A549 (cell line): Measurements from ENCODE around the gene B4GALT1. TPM values are rescaled to one million over a fixed set of nuclear protein-coding genes. Genes with fewer than 3 reads are reported as not detected.

Source experiments
- ATAC-seq, 2 experiments: fragments of 200-7000 bp in 1 of 2; fragments of >200 bp in 1 of 2; cut with Nextera tagmentation in 1 of 2; cut with Tn5 transposase in 1 of 2; 3 replicates each; pipeline versions ENCODE4 v1.8.0 to v1.9.1; 2018 to 2020; ENCODE audit warnings: mild to moderate bottlenecking in 1 of 2, moderate library complexity in 1 of 2
- CTCF ChIA-PET: fragments of 300-600 bp; sonication (Branson Sonifier 250); formaldehyde crosslinking; extraction: SDS; loops from one replicate; lab custom pipeline; 2021; ENCODE audit warnings: antibody characterized with exemption, inconsistent platforms; lab: Yijun Ruan, JAX
- POLR2A ChIA-PET: fragments of 350-600 bp; formaldehyde crosslinking; extraction: SDS; loops from one replicate; lab custom pipeline; 2021; ENCODE audit warnings: antibody characterized with exemption, inconsistent platforms; lab: Yijun Ruan, JAX
- DNase-seq, 2 experiments: peaks; one replicate each; pipeline versions ENCODE4 v3.0.0 to v3.0.0-alpha.2; 2011 to 2016; ENCODE audit warnings: low read depth in 1 of 2, low spot score in 1 of 2
- FAIRE-seq: peaks from 2 replicates; lab custom pipeline; 2011; peaks lifted over from hg19 to GRCh38; lab: Jason Lieb, UNC
- H3K27ac ChIP-seq, 2 experiments: fragments of >200 bp; sonication (Bioruptor Twin); formaldehyde crosslinking; 3 replicates each; pipeline ENCODE4 v1.5.1; 2016 to 2017
- H3K4me1 ChIP-seq: fragments of >200 bp; sonication (Bioruptor Twin); formaldehyde crosslinking; 3 replicates; pipeline ENCODE4 v1.6.1; 2016
- H3K4me2 ChIP-seq: fragments of >200 bp; sonication (Bioruptor Twin); formaldehyde crosslinking; 3 replicates; pipeline ENCODE4 v1.6.1; 2016
- H3K4me3 ChIP-seq: fragments of >200 bp; sonication (Bioruptor Twin); formaldehyde crosslinking; 3 replicates; pipeline ENCODE4 v1.5.1; 2016
- H3K9me3 ChIP-seq: fragments of >200 bp; sonication (Bioruptor Twin); formaldehyde crosslinking; 3 replicates; pipeline ENCODE4 v1.6.1; 2016
- CBX8 ChIP-seq: fragments of 200-600 bp; sonication (generic); IDR thresholded peaks from 2 replicates; pipeline ENCODE4 v1.6.1; 2016
- CHD2 ChIP-seq: fragments of 150-350 bp; IDR thresholded peaks from 2 replicates; pipeline ENCODE4 v1.6.1; 2014; ENCODE audit warnings: low read length; ENCODE audit not compliant: partially characterized antibody
- CHD4 ChIP-seq: fragments of 200-600 bp; sonication (generic); IDR thresholded peaks from 2 replicates; pipeline ENCODE4 v1.6.1; 2016; ENCODE audit warnings: antibody characterized with exemption, mild to moderate bottlenecking, borderline replicate concordance
- EHF ChIP-seq: fragments of 250-450 bp; sonication (Bioruptor Pico); IDR thresholded peaks from 2 replicates; pipeline ENCODE4 v1.5.0; 2020; ENCODE audit warnings: mild to moderate bottlenecking
- EHMT2 ChIP-seq: fragments of 200-600 bp; sonication (generic); IDR thresholded peaks from 2 replicates; pipeline ENCODE4 v1.6.1; 2016; ENCODE audit warnings: antibody characterized with exemption, low read depth, mild to moderate bottlenecking, moderate library complexity
- EP300 ChIP-seq, 2 experiments: fragments of >200 bp; sonication (Bioruptor Twin); formaldehyde crosslinking; IDR thresholded peaks; 2 replicates in 1 of 2; 3 replicates in 1 of 2; pipeline ENCODE4 v1.6.1; 2016 to 2017
- FOSB ChIP-seq: fragments of 250-450 bp; sonication (Bioruptor Pico); IDR thresholded peaks from 2 replicates; pipeline ENCODE4 v1.5.0; 2020; ENCODE audit warnings: mild to moderate bottlenecking, moderate library complexity
- MAX ChIP-seq: IDR thresholded peaks from 2 replicates; pipeline ENCODE4 v1.6.1; 2012
- MAZ ChIP-seq: fragments of 150-350 bp; IDR thresholded peaks from 2 replicates; pipeline ENCODE4 v1.6.1; 2014; ENCODE audit warnings: antibody characterized with exemption, low read depth, low read length, borderline replicate concordance
- NR3C1 ChIP-seq: fragments of >200 bp; sonication (Bioruptor Twin); formaldehyde crosslinking; IDR thresholded peaks from 3 replicates; pipeline ENCODE4 v1.6.1; 2017
- PBX3 ChIP-seq: IDR thresholded peaks from 2 replicates; pipeline ENCODE4 v1.6.1; 2012
- PHF8 ChIP-seq: fragments of 200-600 bp; sonication (generic); IDR thresholded peaks from 2 replicates; pipeline ENCODE4 v1.6.1; 2016; ENCODE audit warnings: low read depth, mild to moderate bottlenecking, antibody characterized with exemption, moderate library complexity, borderline replicate concordance
- POLR2A ChIP-seq: IDR thresholded peaks from 2 replicates; pipeline ENCODE4 v1.6.1; 2012; ENCODE audit warnings: mild to moderate bottlenecking, low read length
- RARB ChIP-seq: fragments of 250-450 bp; sonication (Bioruptor Pico); IDR thresholded peaks from 2 replicates; pipeline ENCODE4 v1.8.0; 2021; ENCODE audit warnings: mild to moderate bottlenecking, moderate library complexity
- REST ChIP-seq: fragments of 200-600 bp; sonication (generic); IDR thresholded peaks from 2 replicates; pipeline ENCODE4 v1.6.1; 2016; ENCODE audit warnings: antibody characterized with exemption, mild to moderate bottlenecking, moderate library complexity
- RNF2 ChIP-seq: fragments of 200-600 bp; sonication (generic); IDR thresholded peaks from 2 replicates; pipeline ENCODE4 v1.6.1; 2016; ENCODE audit warnings: low read depth, mild to moderate bottlenecking, antibody characterized with exemption, moderate library complexity, borderline replicate concordance
- SMC3 ChIP-seq: fragments of >200 bp; sonication (Bioruptor Twin); formaldehyde crosslinking; IDR thresholded peaks from 3 replicates; pipeline ENCODE4 v1.6.1; 2018; ENCODE audit warnings: inconsistent platforms
- TFCP2L1 ChIP-seq: fragments of 250-450 bp; sonication (Bioruptor Pico); IDR thresholded peaks from 2 replicates; pipeline ENCODE4 v1.5.0; 2021; ENCODE audit warnings: mild to moderate bottlenecking
- USF2 ChIP-seq: fragments of 450-650 bp; IDR thresholded peaks from 2 replicates; pipeline ENCODE4 v1.6.1; 2014; ENCODE audit warnings: antibody characterized with exemption
- ZFP36 ChIP-seq: fragments of 450-650 bp; IDR thresholded peaks from 2 replicates; pipeline ENCODE4 v1.6.1; 2014; ENCODE audit warnings: borderline replicate concordance; ENCODE audit not compliant: partially characterized antibody
- WGBS: methylation state at CpG from one replicate; pipeline ENCODE4 v1.1.6; 2017; ENCODE audit errors: missing lambda C conversion rate; 5-methylcytosine and 5-hydroxymethylcytosine counted together
- polyA plus RNA-seq, 4 experiments: library from polyadenylated mRNA; depleted of rRNA in 3 of 4; stranded (reverse); fragments of >200 nt; fragmentation: RNase III in 1 of 4; extraction: RNeasy Plus Mini Kit Qiagen cat#74134 plus additional on column Dnase treatment in 1 of 4; gene quantifications; 2 replicates in 3 of 4; 3 replicates in 1 of 4; pipeline ENCODE4 v1.2.3, GENCODE V29; 2011 to 2017
- TF ChIP-seq, protein P1 (sequence below): fragments of 250-450 bp; sonication (Bioruptor Pico); IDR thresholded peaks from 2 replicates; pipeline ENCODE4 v1.5.0; 2020; ENCODE audit warnings: low read depth, mild to moderate bottlenecking, moderate library complexity
- TF ChIP-seq, protein P2 (sequence below): fragments of 250-450 bp; sonication (Bioruptor Pico); IDR thresholded peaks from 2 replicates; pipeline ENCODE4 v1.5.0; 2021; ENCODE audit warnings: mild to moderate bottlenecking, moderate library complexity, borderline replicate concordance

Gene B4GALT1
- polyA plus RNA-seq, 2 of the 4 experiments (the other 2 are of a cell fraction): 167 to 180 TPM

- no peak for TF ChIP-seq CHD2
- TF ChIP-seq, all 56 proteins: peak for 0
Measured at GRCh38 chr9:33209394-33209793, 42.3 kb upstream of the B4GALT1 start (continued).

DNA sequence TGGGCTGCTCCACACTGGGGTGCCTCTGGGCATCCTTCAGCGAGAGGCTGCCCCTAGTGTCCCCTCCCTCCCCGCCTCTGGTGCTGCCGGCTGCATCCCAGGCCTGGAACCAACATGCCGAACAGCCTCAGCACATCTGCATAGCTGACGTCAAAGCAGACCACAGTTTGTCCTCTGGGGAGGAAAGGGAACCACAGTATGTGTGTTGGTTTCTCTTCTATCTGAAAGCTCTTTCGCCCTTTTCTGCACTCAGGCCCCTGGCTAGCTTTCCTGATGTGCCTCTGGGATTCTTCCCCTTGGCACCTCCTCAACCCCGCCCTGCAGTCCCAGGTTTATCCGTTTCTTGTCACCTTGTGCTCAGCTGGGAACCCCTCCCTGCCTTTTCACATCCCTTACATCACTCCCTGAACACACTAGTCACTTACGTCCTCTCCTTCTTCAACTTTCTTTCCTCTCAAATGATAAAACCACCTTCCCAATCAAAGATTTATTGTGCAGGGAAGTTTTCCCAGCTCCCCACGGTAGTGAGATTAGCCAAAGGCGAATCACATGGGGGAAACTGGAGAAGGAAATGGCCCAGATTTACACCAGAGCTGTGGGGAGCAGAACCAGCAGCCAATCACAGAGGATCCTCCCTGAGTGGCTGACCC is 35.5 kb upstream of the B4GALT1 start:
- POLR2A ChIA-PET: no interaction called here
- CTCF ChIA-PET: interaction anchor here (0.6 to 2.3 kb wide), 8 partner anchors 9 to 1167 kb away, joined by 3 to 6 read pairs (median 4); no protein-coding TSS in a partner anchor
- Histone ChIP-seq H3K4me1 (no peaks in the 10 kb centered on the region), H3K9me3 (no peaks in the 10 kb centered on the region), H3K27ac (no peak overlapping the region), H3K4me2 (no peak overlapping the region), H3K4me3 (no peak overlapping the region)
- WGBS: 65% methylated on average over 9 of the region's 11 CpGs
- no peak for FAIRE-seq
- no peak for DNase-seq
- no peak for TF ChIP-seq USF2
- TF ChIP-seq, protein P1, sequence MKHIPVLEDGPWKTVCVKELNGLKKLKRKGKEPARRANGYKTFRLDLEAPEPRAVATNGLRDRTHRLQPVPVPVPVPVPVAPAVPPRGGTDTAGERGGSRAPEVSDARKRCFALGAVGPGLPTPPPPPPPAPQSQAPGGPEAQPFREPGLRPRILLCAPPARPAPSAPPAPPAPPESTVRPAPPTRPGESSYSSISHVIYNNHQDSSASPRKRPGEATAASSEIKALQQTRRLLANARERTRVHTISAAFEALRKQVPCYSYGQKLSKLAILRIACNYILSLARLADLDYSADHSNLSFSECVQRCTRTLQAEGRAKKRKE (CRISPR knock-in tag): no peak
- TF ChIP-seq TFCP2L1 (CRISPR knock-in tag): no peak
- TF ChIP-seq POLR2A: no peak
- TF ChIP-seq MAZ: no peak
- TF ChIP-seq EHF (CRISPR knock-in tag): no peak
- TF ChIP-seq NR3C1: no peak
- TF ChIP-seq CBX8: no peak
- no peak for TF ChIP-seq MAX
- TF ChIP-seq RARB (CRISPR knock-in tag): no peak
- ATAC-seq: peak in 1 of 2 experiments; percentile 21; a peak in 1 of 6 replicates

- Histone ChIP-seq H3K4me2 (no peak overlapping the region), H3K27ac (no peak overlapping the region), H3K9me3 (no peaks in the 10 kb centered on the region), H3K4me3 (no peak overlapping the region), H3K4me1 (no peaks in the 10 kb centered on the region)
- no peak for TF ChIP-seq TFCP2L1 (CRISPR knock-in tag)
- no peak for TF ChIP-seq RNF2
- no peak for TF ChIP-seq EP300 (IDR thresholded peaks at IDR 0.05)
- no peak for TF ChIP-seq PBX3
- TF ChIP-seq CHD4: no peak
- no peak for TF ChIP-seq FOSB (CRISPR knock-in tag)
- TF ChIP-seq EHMT2: no peak
- TF ChIP-seq REST: no peak
- TF ChIP-seq MAX: no peak
- TF ChIP-seq CHD2: no peak
- TF ChIP-seq PHF8: no peak
- no peak for TF ChIP-seq ZFP36
- TF ChIP-seq, protein P2, sequence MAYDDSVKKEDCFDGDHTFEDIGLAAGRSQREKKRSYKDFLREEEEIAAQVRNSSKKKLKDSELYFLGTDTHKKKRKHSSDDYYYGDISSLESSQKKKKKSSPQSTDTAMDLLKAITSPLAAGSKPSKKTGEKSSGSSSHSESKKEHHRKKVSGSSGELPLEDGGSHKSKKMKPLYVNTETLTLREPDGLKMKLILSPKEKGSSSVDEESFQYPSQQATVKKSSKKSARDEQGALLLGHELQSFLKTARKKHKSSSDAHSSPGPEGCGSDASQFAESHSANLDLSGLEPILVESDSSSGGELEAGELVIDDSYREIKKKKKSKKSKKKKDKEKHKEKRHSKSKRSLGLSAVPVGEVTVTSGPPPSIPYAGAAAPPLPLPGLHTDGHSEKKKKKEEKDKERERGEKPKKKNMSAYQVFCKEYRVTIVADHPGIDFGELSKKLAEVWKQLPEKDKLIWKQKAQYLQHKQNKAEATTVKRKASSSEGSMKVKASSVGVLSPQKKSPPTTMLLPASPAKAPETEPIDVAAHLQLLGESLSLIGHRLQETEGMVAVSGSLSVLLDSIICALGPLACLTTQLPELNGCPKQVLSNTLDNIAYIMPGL (CRISPR knock-in tag): no peak
- TF ChIP-seq SMC3: no peak
- TF ChIP-seq USF2: no peak
- WGBS: 76% methylated on average over 1 of the region's 1 CpG
- no peak for DNase-seq
- no peak for FAIRE-seq
- ChIA-PET POLR2A (no interaction called here), CTCF (interaction anchor here (0.6 to 2.3 kb wide), 10 partner anchors 9 to 1167 kb away, joined by 3 to 6 read pairs (median 4); no protein-coding TSS in a partner anchor)
- ATAC-seq: no peak
Measured at GRCh38 chr9:33202018-33202417, 34.9 kb upstream of the B4GALT1 start.
